Neural cell (in vitro differentiated cells): ENCODE data around the gene TXNRD1. TPM values are rescaled to one million over a fixed set of nuclear protein-coding genes. Genes with fewer than 3 reads are reported as not detected.
A peak's percentile ranks its signal among the peaks of the same experiment; 100 is the strongest.

Experiments
- H2AFZ ChIP-seq: fragments of 200-600, 300-800 bp; sonication (generic), shearing (Covaris generic); 2 replicates; pipeline ENCODE4 v1.6.0; 2014; ENCODE audit warnings: low read depth, mild to moderate bottlenecking, antibody characterized with exemption, low read length, moderate library complexity
- H3F3A ChIP-seq: fragments of 200-600 bp; shearing (Covaris generic); 2 replicates; pipeline ENCODE4 v1.6.1; 2016; ENCODE audit warnings: mild to moderate bottlenecking, moderate library complexity, mixed read lengths, antibody characterized with exemption, low read length; ENCODE audit not compliant: insufficient read depth, poor library complexity, severe bottlenecking
- H3K27ac ChIP-seq: fragments of 200-600, 300-800 bp; sonication (generic), shearing (Covaris generic); 2 replicates; pipeline ENCODE4 v1.5.1; 2014; ENCODE audit warnings: mild to moderate bottlenecking, low read length, moderate library complexity
- H3K27me3 ChIP-seq: fragments of 300-800, 200-600 bp; sonication (generic), shearing (Covaris generic); 2 replicates; pipeline ENCODE4 v1.6.0; 2014; ENCODE audit warnings: mild to moderate bottlenecking, low read depth, low read length, moderate library complexity; ENCODE audit not compliant: insufficient read depth
- H3K36me3 ChIP-seq: fragments of 300-800, 200-600 bp; sonication (generic), shearing (Covaris generic); 2 replicates; pipeline ENCODE4 v1.5.1; 2014; ENCODE audit warnings: mild to moderate bottlenecking, antibody characterized with exemption, low read length, moderate library complexity; ENCODE audit not compliant: insufficient read depth
- H3K4me2 ChIP-seq: fragments of 300-800, 200-600 bp; sonication (generic), shearing (Covaris generic); 2 replicates; pipeline ENCODE4 v1.6.0; 2014; ENCODE audit warnings: mild to moderate bottlenecking, low read length
- H3K4me3 ChIP-seq: fragments of 300-800, 200-600 bp; sonication (generic), shearing (Covaris generic); 2 replicates; pipeline ENCODE4 v1.5.1; 2014; ENCODE audit warnings: mild to moderate bottlenecking, low read length, moderate library complexity
- H3K79me2 ChIP-seq: fragments of 200-600 bp; shearing (Covaris generic); replicated peaks from 2 replicates; pipeline ENCODE4 v1.6.0; 2014; ENCODE audit warnings: mild to moderate bottlenecking, low read length, moderate library complexity; ENCODE audit not compliant: insufficient read depth
- H3K9ac ChIP-seq: fragments of 300-800, 200-600 bp; sonication (generic), shearing (Covaris generic); 2 replicates; pipeline ENCODE4 v1.6.1; 2016; ENCODE audit warnings: mild to moderate bottlenecking, low read length, mixed read lengths
- H3K9me2 ChIP-seq: fragments of 200-600 bp; shearing (Covaris generic); 2 replicates; pipeline ENCODE4 v1.6.1; 2016; ENCODE audit warnings: mild to moderate bottlenecking, low read length, mixed read lengths; ENCODE audit not compliant: insufficient read depth
- H3K9me3 ChIP-seq: fragments of 200-600, 300-800 bp; sonication (generic), shearing (Covaris generic); 2 replicates; pipeline ENCODE4 v1.6.1; 2016; ENCODE audit warnings: mild to moderate bottlenecking, mixed run types, low read length, moderate library complexity, mixed read lengths
- H4K20me1 ChIP-seq: fragments of 200-600 bp; shearing (Covaris generic); 2 replicates; pipeline ENCODE4 v1.6.1; 2016; ENCODE audit warnings: mild to moderate bottlenecking, mixed run types; ENCODE audit not compliant: insufficient read depth
- CTCF ChIP-seq: fragments of 450-650 bp; IDR thresholded peaks from 2 replicates; pipeline ENCODE4 v1.5.1; 2014; ENCODE audit warnings: antibody characterized with exemption, mild to moderate bottlenecking, moderate library complexity; ENCODE audit not compliant: poor library complexity, severe bottlenecking
- EP300 ChIP-seq: fragments of 450-650 bp; conservative IDR thresholded peaks from 2 replicates; pipeline ENCODE4 v1.6.1; 2014; ENCODE audit warnings: antibody characterized with exemption, mild to moderate bottlenecking, moderate library complexity; ENCODE audit not compliant: poor library complexity, severe bottlenecking
- EZH2 ChIP-seq: fragments of 200-600, 300-800 bp; shearing (Covaris generic), sonication (generic); IDR thresholded peaks from 2 replicates; pipeline ENCODE4 v1.6.1; 2014; ENCODE audit warnings: antibody characterized with exemption, low read length, borderline replicate concordance, mild to moderate bottlenecking; ENCODE audit not compliant: insufficient read depth, poor library complexity, severe bottlenecking
- MXI1 ChIP-seq: fragments of 450-650 bp; conservative IDR thresholded peaks from 2 replicates; pipeline ENCODE4 v1.6.1; 2014; ENCODE audit warnings: antibody characterized with exemption, mild to moderate bottlenecking; ENCODE audit not compliant: poor library complexity, severe bottlenecking
- POLR2AphosphoS5 ChIP-seq: IDR thresholded peaks from 2 replicates; pipeline ENCODE4 v1.6.1; 2012
- RAD21 ChIP-seq: fragments of 450-650 bp; conservative IDR thresholded peaks from 2 replicates; pipeline ENCODE4 v1.6.1; 2014; ENCODE audit warnings: antibody characterized with exemption, mild to moderate bottlenecking, moderate library complexity
- REST ChIP-seq: IDR thresholded peaks from 2 replicates; pipeline ENCODE4 v1.6.1; 2012; ENCODE audit warnings: borderline replicate concordance
- SMC3 ChIP-seq: fragments of 450-650 bp; conservative IDR thresholded peaks from 2 replicates; pipeline ENCODE4 v1.6.1; 2014; ENCODE audit warnings: antibody characterized with exemption, mild to moderate bottlenecking, moderate library complexity; ENCODE audit not compliant: poor library complexity
- TAF1 ChIP-seq: IDR thresholded peaks from 2 replicates; pipeline ENCODE4 v1.6.1; 2012; ENCODE audit warnings: low read depth
- polyA minus RNA-seq: library from RNA; depleted of rRNA, polyadenylated mRNA; stranded (reverse); fragments of >200 nt; gene quantifications from 2 replicates; pipeline ENCODE4 v1.2.3, GENCODE V29; 2014
- polyA plus RNA-seq: library from polyadenylated mRNA; depleted of rRNA; stranded (reverse); fragments of >200 nt; gene quantifications from 2 replicates; pipeline ENCODE4 v1.2.3, GENCODE V29; 2014

TXNRD1 gene
- polyA plus RNA-seq (59.6 and 61.8 TPM in 2 replicates), polyA minus RNA-seq (85.2 and 90.1 TPM in 2 replicates)

- H2AFZ ChIP-seq: no peak within 1 kb of the TSS
- H3K27me3 ChIP-seq: peaks cover 15% of the 10 kb centered on the region
- peaks cover 11% of the 10 kb centered on the region for H3K9me3 ChIP-seq
- TF ChIP-seq CTCF: peak; percentile 36
- TF ChIP-seq POLR2AphosphoS5: no peak
- no peaks in the 10 kb centered on the region for H4K20me1 ChIP-seq
- H3K4me3 ChIP-seq: peak within 1 kb of the TSS; percentile 54
- no peaks in the 10 kb centered on the region for H3K9me2 ChIP-seq
- no peak within 1 kb of the TSS for H3K4me2 ChIP-seq
- no peaks in the 10 kb centered on the region for H3K36me3 ChIP-seq
- no peak within 1 kb of the TSS for H3K9ac ChIP-seq
- H3K27ac ChIP-seq: no peak within 1 kb of the TSS
- no peaks in the 10 kb centered on the region for H3F3A ChIP-seq
- no peaks in the 10 kb centered on the region for H3K79me2 ChIP-seq
Measured at GRCh38 chr12:104215638-104216297, at the start of gene TXNRD1. Gene TXNRD1 (plus strand): TSS chr12:104215779. CDS start chr12:104215803, 24 bp downstream.

- no peak overlapping the region for H2AFZ ChIP-seq
- H3K27ac ChIP-seq: no peak overlapping the region
- H3K9ac ChIP-seq: no peak overlapping the region
- no peaks in the 10 kb centered on the region for H4K20me1 ChIP-seq
- no peaks in the 10 kb centered on the region for H3K27me3 ChIP-seq
- no peaks in the 10 kb centered on the region for H3F3A ChIP-seq
- no peak overlapping the region for H3K4me3 ChIP-seq
- H3K9me2 ChIP-seq: no peaks in the 10 kb centered on the region
- H3K36me3 ChIP-seq: no peaks in the 10 kb centered on the region
- H3K9me3 ChIP-seq: no peaks in the 10 kb centered on the region
- no peak overlapping the region for H3K4me2 ChIP-seq
- H3K79me2 ChIP-seq: no peaks in the 10 kb centered on the region
- TF ChIP-seq CTCF (no peak), EP300 (no peak), TAF1 (no peak)
Measured at GRCh38 chr12:104165801-104166200, 49.8 kb upstream of the TXNRD1 start.

- Histone ChIP-seq H3K9me3 (no peaks in the 10 kb centered on the region), H3K27ac (no peak overlapping the region), H3K9me2 (no peaks in the 10 kb centered on the region), H3K9ac (no peak overlapping the region), H4K20me1 (no peaks in the 10 kb centered on the region), H2AFZ (no peak overlapping the region), H3K4me2 (no peak overlapping the region), H3K79me2 (no peaks in the 10 kb centered on the region), H3K36me3 (no peaks in the 10 kb centered on the region), H3K4me3 (no peak overlapping the region), H3F3A (no peaks in the 10 kb centered on the region), H3K27me3 (no peaks in the 10 kb centered on the region)
- no peak for TF ChIP-seq EZH2
- no peak for TF ChIP-seq TAF1
- TF ChIP-seq CTCF: no peak
- no peak for TF ChIP-seq REST
- TF ChIP-seq SMC3: no peak
- no peak for TF ChIP-seq MXI1
- TF ChIP-seq EP300: no peak
- TF ChIP-seq POLR2AphosphoS5: no peak
- TF ChIP-seq RAD21: no peak
Measured at GRCh38 chr12:104166465-104166864, 49.1 kb upstream of the TXNRD1 start.
